Measurements from ENCODE around the gene TAPT1. TPM values are rescaled to one million over a fixed set of nuclear protein-coding genes. Genes with fewer than 3 reads are reported as not detected.

The TAPT1 gene
- total RNA-seq, 6 experiments from 2014 or later: 10.8 to 57.3 (median 40.1) TPM

DNA sequence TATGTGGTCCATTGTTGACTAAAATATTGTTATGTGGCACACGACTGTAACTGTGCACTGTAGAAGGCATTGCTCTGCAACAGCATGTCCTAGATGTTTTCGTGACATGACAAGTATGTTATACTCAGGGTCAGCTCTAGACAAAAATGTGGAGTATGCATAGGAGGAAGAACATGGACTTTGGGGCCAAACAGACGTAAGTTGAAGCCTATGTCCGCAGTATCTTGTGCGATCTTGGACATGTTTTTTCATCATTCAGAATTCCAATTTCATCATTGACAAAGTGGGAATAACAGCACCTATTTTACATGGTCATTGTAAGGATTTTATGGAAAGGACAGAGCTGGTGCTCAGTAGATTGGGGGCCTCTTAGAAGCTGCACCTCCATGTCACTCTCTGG is 114.7 kb downstream of the TAPT1 start:
- DNase-seq: no peak
- WGBS (ENCODE audit: insufficient coverage, low coverage, low lambda C conversion rate, missing lambda C conversion rate): 96% methylated on average over 4 of the region's 5 CpGs
- Histone ChIP-seq H3K4me3 (no peak overlapping the region), H3K4me1 (no peaks in the 10 kb centered on the region), H3K27me3 (no peaks in the 10 kb centered on the region), H3K9me3 (no peaks in the 10 kb centered on the region), H3K36me3 (no peaks in the 10 kb centered on the region), H3K27ac (no peak overlapping the region)
- no peak for TF ChIP-seq CTCF (IDR thresholded peaks at IDR 0.05)
- TF ChIP-seq POLR2A (IDR thresholded peaks at IDR 0.05): no peak
- intact Hi-C loops (cut with DNase I): no loop called here
- ATAC-seq: no peak

- ATAC-seq (no peak), DNase-seq (no peak)
- Histone ChIP-seq H3K4me3 (no peak overlapping the region), H3K9me3 (no peaks in the 10 kb centered on the region), H3K27me3 (no peaks in the 10 kb centered on the region), H3K27ac (no peak overlapping the region), H3K36me3 (no peaks in the 10 kb centered on the region), H3K4me1 (no peaks in the 10 kb centered on the region)
- 42% methylated on average over 2 of the region's 3 CpGs for WGBS (ENCODE audit: insufficient coverage, low coverage, low lambda C conversion rate, missing lambda C conversion rate)
- intact Hi-C loops (cut with DNase I): no loop called here
- TF ChIP-seq POLR2A (IDR thresholded peaks at IDR 0.05) (no peak), CTCF (IDR thresholded peaks at IDR 0.05) (no peak)
These were observed 115.5 kb downstream of the TAPT1 start for GRCh38 chr4:16110661-16111290.

Small RNA genes lying within 50 kb of the gene (small RNA-seq; reads per million reads assigned to genes)
- gene RPS21P4: 0 reads per million in 2 experiments

Other genes with a start within 250 kb of the TAPT1 start
- 1 to 10 TPM in 5 of 6 experiments, under 1 TPM in 1; 0.86 to 2.2 (median 1.3) TPM for gene PROM1, start 142.4 kb downstream of the TAPT1 start, total RNA-seq